Adipocyte (in vitro differentiated cells): ENCODE results near the gene ZNF607.
"Not testable (repeated sequence)": the region's sequence is repeated elsewhere in the genome, so short reads cannot be mapped to it uniquely, and the experiment has no call there.

Experiments
- DNase-seq: peaks from one replicate; pipeline ENCODE4 v3.0.0-alpha.2; 2015; ENCODE audit warnings: low read depth
- H3K27me3 ChIP-seq: replicated peaks from 2 replicates; pipeline ENCODE4 v1.7.0; 2013; ENCODE audit warnings: mild to moderate bottlenecking, low read length, moderate library complexity; ENCODE audit not compliant: control insufficient read depth, insufficient read depth
- H3K36me3 ChIP-seq: 2 replicates; pipeline ENCODE4 v1.7.0; 2013; ENCODE audit warnings: low read length, mild to moderate bottlenecking, moderate library complexity; ENCODE audit not compliant: control insufficient read depth, insufficient read depth, severe bottlenecking
- H3K4me1 ChIP-seq: 2 replicates; pipeline ENCODE4 v1.7.0; 2013; ENCODE audit warnings: mild to moderate bottlenecking, low read length, moderate library complexity; ENCODE audit not compliant: control insufficient read depth, insufficient read depth
- H3K4me3 ChIP-seq: 2 replicates; pipeline ENCODE4 v1.7.0; 2013; ENCODE audit warnings: mild to moderate bottlenecking, low read length, moderate library complexity
- H3K9ac ChIP-seq: 2 replicates; pipeline ENCODE4 v1.7.0; 2013; ENCODE audit warnings: mild to moderate bottlenecking, low read length, moderate library complexity
- H3K9me3 ChIP-seq: 2 replicates; pipeline ENCODE4 v1.7.0; 2013; ENCODE audit warnings: mild to moderate bottlenecking, low read length, moderate library complexity; ENCODE audit not compliant: control insufficient read depth

Gene ZNF607

GRCh38 chr19:37719111-37719926, at the start of gene ZNF607:
ZNF607 (minus strand) TSS chr19:37719761; CDS start chr19:37711618, 8,143 bp downstream.
- peak within 1 kb of the TSS; percentile 90 for H3K9ac ChIP-seq
- H3K36me3 ChIP-seq = no peaks in the 10 kb centered on the region
- peak within 1 kb of the TSS; percentile 89 for H3K4me3 ChIP-seq
- peaks cover 7% of the 10 kb centered on the region for H3K4me1 ChIP-seq
- no peaks in the 10 kb centered on the region for H3K27me3 ChIP-seq
- DNase-seq = peak; percentile 96
- H3K9me3 ChIP-seq = no peaks in the 10 kb centered on the region

GRCh38 chr19:37763488-37763887, 43.9 kb upstream of the ZNF607 start:
- H3K9ac ChIP-seq = no peak overlapping the region
- H3K4me3 ChIP-seq = no peak overlapping the region
- peaks cover 3% of the 10 kb centered on the region for H3K9me3 ChIP-seq
- H3K4me1 ChIP-seq = no peaks in the 10 kb centered on the region
- DNase-seq = peak; percentile 41
- H3K27me3 ChIP-seq = no peaks in the 10 kb centered on the region
- H3K36me3 ChIP-seq = peaks cover 17% of the 10 kb centered on the region

GRCh38 chr19:37757683-37758082, 38.1 kb upstream of the ZNF607 start:
- not testable (repeated sequence) for H3K36me3 ChIP-seq, H3K4me1 ChIP-seq, H3K9me3 ChIP-seq, H3K27me3 ChIP-seq, H3K4me3 ChIP-seq, H3K9ac ChIP-seq, DNase-seq

- Histone ChIP-seq H3K27me3 (no peaks in the 10 kb centered on the region), H3K4me1 (no peaks in the 10 kb centered on the region), H3K4me3 (peak overlapping the region; percentile 21), H3K9me3 (peaks cover 82% of the 10 kb centered on the region), H3K36me3 (peaks cover 34% of the 10 kb centered on the region), H3K9ac (no peak overlapping the region)
- DNase-seq = no peak
These were observed 18.8 kb upstream of the ZNF607 start for GRCh38 chr19:37738371-37738770.

- Histone ChIP-seq H3K9me3 (peaks cover 2% of the 10 kb centered on the region), H3K4me3 (no peak overlapping the region), H3K36me3 (no peaks in the 10 kb centered on the region), H3K27me3 (no peaks in the 10 kb centered on the region), H3K9ac (no peak overlapping the region), H3K4me1 (no peaks in the 10 kb centered on the region)
- DNase-seq = no peak
These were observed 5.6 kb upstream of the ZNF607 start for GRCh38 chr19:37725181-37725580.

- H3K4me3 ChIP-seq = peak overlapping the region; percentile 89
- DNase-seq = no peak
These were observed 335 bp upstream of the ZNF607 start for GRCh38 chr19:37719927-37720265.

GRCh38 chr19:37718304-37718703, 1.3 kb downstream of the ZNF607 start:
- peaks cover 7% of the 10 kb centered on the region for H3K4me1 ChIP-seq
- peak overlapping the region; percentile 90 for H3K9ac ChIP-seq
- DNase-seq = peak; percentile 1
- peak overlapping the region; percentile 89 for H3K4me3 ChIP-seq
- H3K36me3 ChIP-seq = no peaks in the 10 kb centered on the region
- H3K9me3 ChIP-seq = no peaks in the 10 kb centered on the region
- no peaks in the 10 kb centered on the region for H3K27me3 ChIP-seq

More at GRCh38 chr19:37719927-37720265, 335 bp upstream of the ZNF607 start:
- Histone ChIP-seq H3K9ac (peak overlapping the region; percentile 90), H3K9me3 (no peaks in the 10 kb centered on the region), H3K27me3 (no peaks in the 10 kb centered on the region), H3K4me1 (peaks cover 7% of the 10 kb centered on the region), H3K36me3 (no peaks in the 10 kb centered on the region)

- H3K27me3 ChIP-seq = no peaks in the 10 kb centered on the region
- no peak overlapping the region for H3K9ac ChIP-seq
- DNase-seq = no peak
- H3K36me3 ChIP-seq = no peaks in the 10 kb centered on the region
- H3K4me3 ChIP-seq = no peak overlapping the region
- H3K4me1 ChIP-seq = peaks cover 7% of the 10 kb centered on the region
- H3K9me3 ChIP-seq = peaks cover 11% of the 10 kb centered on the region
These were observed 3.4 kb downstream of the ZNF607 start for GRCh38 chr19:37716140-37716539.

- no peak for DNase-seq
- Histone ChIP-seq H3K4me1 (no peaks in the 10 kb centered on the region), H3K9me3 (peaks cover 8% of the 10 kb centered on the region), H3K4me3 (no peak overlapping the region), H3K9ac (no peak overlapping the region), H3K36me3 (peaks cover 17% of the 10 kb centered on the region), H3K27me3 (no peaks in the 10 kb centered on the region)
These were observed 13.4 kb downstream of the ZNF607 start for GRCh38 chr19:37706052-37706605.

- DNase-seq = no peak
- Histone ChIP-seq H3K9me3 (peaks cover 44% of the 10 kb centered on the region), H3K9ac (no peak overlapping the region), H3K27me3 (no peaks in the 10 kb centered on the region), H3K4me1 (no peaks in the 10 kb centered on the region), H3K36me3 (peaks cover 22% of the 10 kb centered on the region), H3K4me3 (no peak overlapping the region)
These were observed 20.5 kb downstream of the ZNF607 start for GRCh38 chr19:37699057-37699456.

GRCh38 chr19:37698216-37698615, 21.3 kb downstream of the ZNF607 start:
- H3K36me3 ChIP-seq = peaks cover 18% of the 10 kb centered on the region
- H3K9ac ChIP-seq = no peak overlapping the region
- H3K4me3 ChIP-seq = no peak overlapping the region
- H3K9me3 ChIP-seq = peaks cover 44% of the 10 kb centered on the region
- no peak for DNase-seq
- H3K4me1 ChIP-seq = no peaks in the 10 kb centered on the region
- no peaks in the 10 kb centered on the region for H3K27me3 ChIP-seq
